H9 (cell line): ENCODE data around the gene STYXL2. TPM values are rescaled to one million over a fixed set of nuclear protein-coding genes. Genes with fewer than 3 reads are reported as not detected.

Experiments used
- DNase-seq: peaks from one replicate; pipeline ENCODE4 v3.0.0-alpha.2; 2017
- H2AFZ ChIP-seq: one replicate; pipeline ENCODE4 v1.6.1; 2013; ENCODE audit warnings: mild to moderate bottlenecking, low read length, control low read depth, moderate library complexity
- H2AK5ac ChIP-seq: 2 replicates; pipeline ENCODE4 v1.6.1; 2013; ENCODE audit warnings: low read length, control low read depth, mixed read lengths; ENCODE audit not compliant: insufficient read length
- H2BK120ac ChIP-seq: one replicate; pipeline ENCODE4 v1.6.1; 2013; ENCODE audit warnings: low read depth, mild to moderate bottlenecking, low read length, control low read depth, inconsistent platforms; ENCODE audit not compliant: poor library complexity, severe bottlenecking
- H2BK12ac ChIP-seq: 2 replicates; pipeline ENCODE4 v1.6.1; 2013; ENCODE audit warnings: low read length, control low read depth, mixed read lengths, low read depth; ENCODE audit not compliant: insufficient read length
- H2BK15ac ChIP-seq: 2 replicates; pipeline ENCODE4 v1.6.1; 2013; ENCODE audit warnings: low read depth, low read length, control low read depth
- H2BK20ac ChIP-seq: one replicate; pipeline ENCODE4 v1.6.1; 2013; ENCODE audit warnings: low read depth, mild to moderate bottlenecking, low read length, control low read depth, inconsistent platforms; ENCODE audit not compliant: poor library complexity, severe bottlenecking
- H2BK5ac ChIP-seq: 2 replicates; pipeline ENCODE4 v1.6.1; 2013; ENCODE audit warnings: low read length, control low read depth, mixed read lengths; ENCODE audit not compliant: insufficient read length
- H3K14ac ChIP-seq: 2 replicates; pipeline ENCODE4 v1.6.1; 2013; ENCODE audit warnings: low read length, control low read depth; ENCODE audit not compliant: insufficient read depth
- H3K18ac ChIP-seq: 2 replicates; pipeline ENCODE4 v1.6.1; 2013; ENCODE audit warnings: low read depth, mild to moderate bottlenecking, mixed read lengths, low read length, control low read depth; ENCODE audit not compliant: insufficient read length
- H3K23ac ChIP-seq: 2 replicates; pipeline ENCODE4 v1.6.1; 2013; ENCODE audit warnings: low read length, control low read depth, mixed read lengths, low read depth; ENCODE audit not compliant: insufficient read length
- H3K23me2 ChIP-seq: 2 replicates; pipeline ENCODE4 v1.6.1; 2013; ENCODE audit warnings: low read depth, mild to moderate bottlenecking, mixed read lengths, low read length, control low read depth; ENCODE audit not compliant: insufficient read length, poor library complexity, severe bottlenecking
- H3K27ac ChIP-seq: 2 replicates; pipeline ENCODE4 v1.5.1; 2013; ENCODE audit warnings: low read length, control low read depth, mixed read lengths, low read depth; ENCODE audit not compliant: insufficient read length
- H3K27me3 ChIP-seq: 2 replicates; pipeline ENCODE4 v1.6.1; 2013; ENCODE audit warnings: low read length, control low read depth, inconsistent platforms; ENCODE audit not compliant: insufficient read depth
- H3K4ac ChIP-seq: 2 replicates; pipeline ENCODE4 v1.6.1; 2013; ENCODE audit warnings: low read depth, mild to moderate bottlenecking, control low read depth, inconsistent platforms, low read length, moderate library complexity
- H3K4me1 ChIP-seq: 2 replicates; pipeline ENCODE4 v1.6.1; 2013; ENCODE audit warnings: low read length, control low read depth, inconsistent platforms; ENCODE audit not compliant: insufficient read depth
- H3K4me2 ChIP-seq: 2 replicates; pipeline ENCODE4 v1.6.1; 2013; ENCODE audit warnings: low read length, control low read depth, mixed read lengths; ENCODE audit not compliant: insufficient read length, insufficient read depth
- H3K56ac ChIP-seq: 2 replicates; pipeline ENCODE4 v1.6.1; 2013; ENCODE audit warnings: low read depth, mild to moderate bottlenecking, mixed read lengths, low read length, control low read depth; ENCODE audit not compliant: insufficient read length
- H3K79me1 ChIP-seq: 2 replicates; pipeline ENCODE4 v1.6.1; 2013; ENCODE audit warnings: low read depth, mild to moderate bottlenecking, moderate library complexity, low read length, control low read depth, inconsistent platforms; ENCODE audit not compliant: insufficient read depth, poor library complexity, severe bottlenecking
- H3K79me2 ChIP-seq: 2 replicates; pipeline ENCODE4 v1.6.1; 2013; ENCODE audit warnings: low read length, control low read depth, inconsistent platforms; ENCODE audit not compliant: insufficient read depth
- H3K9ac ChIP-seq: 2 replicates; pipeline ENCODE4 v1.6.1; 2013; ENCODE audit warnings: low read length, control low read depth, mixed read lengths; ENCODE audit not compliant: insufficient read length; ENCODE audit errors: extremely low read depth
- H3K9me3 ChIP-seq: one replicate; pipeline ENCODE4 v1.6.1; 2013; ENCODE audit warnings: low read depth, low read length, inconsistent platforms; ENCODE audit not compliant: control insufficient read depth
- H3T11ph ChIP-seq: one replicate; pipeline ENCODE4 v1.6.1; 2013; ENCODE audit warnings: mild to moderate bottlenecking, low read length, control low read depth, inconsistent platforms
- H4K20me1 ChIP-seq: one replicate; pipeline ENCODE4 v1.6.1; 2013; ENCODE audit not compliant: control insufficient read depth, insufficient read length, insufficient read depth
- H4K5ac ChIP-seq: 2 replicates; pipeline ENCODE4 v1.6.1; 2013; ENCODE audit warnings: low read depth, mild to moderate bottlenecking, mixed read lengths, low read length, control low read depth; ENCODE audit not compliant: insufficient read length
- H4K8ac ChIP-seq: replicated peaks from 2 replicates; pipeline ENCODE4 v1.6.1; 2013; ENCODE audit warnings: low read length, control low read depth, mixed read lengths, low read depth; ENCODE audit not compliant: insufficient read length
- H4K91ac ChIP-seq: 2 replicates; pipeline ENCODE4 v1.6.1; 2013; ENCODE audit warnings: low read depth, mild to moderate bottlenecking, moderate library complexity, mixed read lengths, low read length, control low read depth; ENCODE audit not compliant: insufficient read length
- H3K27ac Mint-ChIP-seq, 3 experiments: 2 replicates in 2 of 3; 3 replicates in 1 of 3; pipeline ENCODE4 v1.8.0; 2020 to 2021; ENCODE audit warnings: mixed read lengths in 3 of 3, mild to moderate bottlenecking in 1 of 3, moderate library complexity in 1 of 3
- H3K27me3 Mint-ChIP-seq: 2 replicates; pipeline ENCODE4 v1.8.0; 2021; ENCODE audit warnings: low read depth, mild to moderate bottlenecking, moderate library complexity, mixed read lengths
- H3K36me3 Mint-ChIP-seq, 3 experiments: 2 replicates in 2 of 3; 3 replicates in 1 of 3; pipeline ENCODE4 v1.8.0; 2020 to 2021; ENCODE audit warnings: low read depth in 3 of 3, mixed read lengths in 3 of 3; ENCODE audit not compliant: insufficient read depth in 1 of 3
- H3K4me1 Mint-ChIP-seq, 2 experiments: 2 replicates each; pipeline ENCODE4 v1.8.0; 2020; ENCODE audit warnings: mixed read lengths in 2 of 2
- H3K4me3 Mint-ChIP-seq, 2 experiments: 2 replicates in 1 of 2; 3 replicates in 1 of 2; pipeline ENCODE4 v1.8.0; 2020 to 2021; ENCODE audit warnings: mild to moderate bottlenecking in 2 of 2, mixed read lengths in 2 of 2, moderate library complexity in 1 of 2
- H3K9me3 Mint-ChIP-seq, 2 experiments: 2 replicates in 1 of 2; 3 replicates in 1 of 2; pipeline ENCODE4 v1.8.0; 2020; ENCODE audit warnings: mild to moderate bottlenecking in 2 of 2, mixed read lengths in 2 of 2, moderate library complexity in 1 of 2
- WGBS: extraction: QIAGEN DNeasy Blood & Tissue Kit; methylation state at CpG from one replicate; pipeline ENCODE4 v1.1.7; 2013; ENCODE audit warnings: missing lambda C conversion rate, low lambda C conversion rate, mixed read lengths; ENCODE audit not compliant: insufficient read length; ENCODE audit errors: extremely low coverage; 5-methylcytosine and 5-hydroxymethylcytosine counted together
- total RNA-seq: library from RNA; stranded (reverse); gene quantifications from 2 replicates; pipeline ENCODE4 v1.2.1, GENCODE V29; 2021
- TF ChIP-seq, protein P1 (sequence below): fragments of 200-600 bp; sonication (generic); conservative IDR thresholded peaks from 3 replicates; pipeline ENCODE4 v1.8.0; 2021; ENCODE audit warnings: antibody characterized with exemption, mild to moderate bottlenecking

Gene STYXL2
- total RNA-seq, 1 experiment from 2014 or later = 0.09 TPM

- WGBS = no CpG with 5 or more reads among the region's 2 CpGs
Observed at GRCh38 chr1:167101754-167102153, 7.9 kb downstream of the STYXL2 start.

More at GRCh38 chr1:167101754-167102153, 7.9 kb downstream of the STYXL2 start:
- H2BK12ac ChIP-seq = no peak overlapping the region
- H3K9ac ChIP-seq = no peak overlapping the region
- H2AFZ ChIP-seq = no peak overlapping the region
- Mint-ChIP-seq H3K36me3 (peaks cover 0 to 12% (median 0%) of the 10 kb centered on the region in 3 experiments; a peak in 2 of 7 replicates), H3K9me3 (no peaks in the 10 kb centered on the region; a peak in 1 of 5 replicates), H3K27me3 (peaks cover 2% of the 10 kb centered on the region; the same call in 1 of the 2 replicates), H3K4me3 (no peak overlapping the region), H3K4me1 (peaks cover 38 to 48% of the 10 kb centered on the region in 2 experiments), H3K27ac (no peak overlapping the region)
- H3K27me3 ChIP-seq = no peaks in the 10 kb centered on the region
- H4K5ac ChIP-seq = no peak overlapping the region
- no peak overlapping the region for H3K27ac ChIP-seq
- H4K91ac ChIP-seq = no peak overlapping the region
- no peak overlapping the region for H2BK120ac ChIP-seq
- H3K4ac ChIP-seq = no peak overlapping the region
- no peaks in the 10 kb centered on the region for H3K9me3 ChIP-seq
- no peaks in the 10 kb centered on the region for H4K20me1 ChIP-seq
- H3K14ac ChIP-seq = no peak overlapping the region
- TF ChIP-seq, protein P1, sequence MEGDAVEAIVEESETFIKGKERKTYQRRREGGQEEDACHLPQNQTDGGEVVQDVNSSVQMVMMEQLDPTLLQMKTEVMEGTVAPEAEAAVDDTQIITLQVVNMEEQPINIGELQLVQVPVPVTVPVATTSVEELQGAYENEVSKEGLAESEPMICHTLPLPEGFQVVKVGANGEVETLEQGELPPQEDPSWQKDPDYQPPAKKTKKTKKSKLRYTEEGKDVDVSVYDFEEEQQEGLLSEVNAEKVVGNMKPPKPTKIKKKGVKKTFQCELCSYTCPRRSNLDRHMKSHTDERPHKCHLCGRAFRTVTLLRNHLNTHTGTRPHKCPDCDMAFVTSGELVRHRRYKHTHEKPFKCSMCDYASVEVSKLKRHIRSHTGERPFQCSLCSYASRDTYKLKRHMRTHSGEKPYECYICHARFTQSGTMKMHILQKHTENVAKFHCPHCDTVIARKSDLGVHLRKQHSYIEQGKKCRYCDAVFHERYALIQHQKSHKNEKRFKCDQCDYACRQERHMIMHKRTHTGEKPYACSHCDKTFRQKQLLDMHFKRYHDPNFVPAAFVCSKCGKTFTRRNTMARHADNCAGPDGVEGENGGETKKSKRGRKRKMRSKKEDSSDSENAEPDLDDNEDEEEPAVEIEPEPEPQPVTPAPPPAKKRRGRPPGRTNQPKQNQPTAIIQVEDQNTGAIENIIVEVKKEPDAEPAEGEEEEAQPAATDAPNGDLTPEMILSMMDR = no peak
- H3K56ac ChIP-seq = no peak overlapping the region
- H3K79me2 ChIP-seq = no peaks in the 10 kb centered on the region
- no peak overlapping the region for H2BK15ac ChIP-seq
- no peak overlapping the region for H4K8ac ChIP-seq
- no peak overlapping the region for H3K23ac ChIP-seq
- no peak overlapping the region for H2AK5ac ChIP-seq
- no peak overlapping the region for H2BK5ac ChIP-seq
- peaks cover 15% of the 10 kb centered on the region; the same call in 1 of the 2 replicates for H3K4me1 ChIP-seq
- no peaks in the 10 kb centered on the region for H3K79me1 ChIP-seq
- H3K18ac ChIP-seq = no peak overlapping the region
- no peak overlapping the region for H2BK20ac ChIP-seq
- no peak for DNase-seq
- H3K4me2 ChIP-seq = no peak overlapping the region
- no peaks in the 10 kb centered on the region for H3K23me2 ChIP-seq
- no peak overlapping the region for H3T11ph ChIP-seq
